Trophoblast cell (in vitro differentiated cells and primary cell): ENCODE data around the gene GPR35.
"Not testable (repeated sequence)": the region's sequence is repeated elsewhere in the genome, so short reads cannot be mapped to it uniquely, and the experiment has no call there.

Source experiments
- DNase-seq, 2 donors: peaks; one replicate each; pipeline ENCODE4 v3.0.0-alpha.2; 2016
- H2AFZ ChIP-seq: 2 replicates; pipeline ENCODE4 v1.6.1; 2013; ENCODE audit warnings: low read length, moderate library complexity, mild to moderate bottlenecking; ENCODE audit not compliant: insufficient read depth, poor library complexity
- H2AK5ac ChIP-seq: 2 replicates; pipeline ENCODE4 v1.6.1; 2013; ENCODE audit warnings: mild to moderate bottlenecking, low read length
- H2BK120ac ChIP-seq: 2 replicates; pipeline ENCODE4 v1.6.1; 2013; ENCODE audit warnings: low read length, mild to moderate bottlenecking, moderate library complexity; ENCODE audit not compliant: insufficient read depth, poor library complexity
- H2BK12ac ChIP-seq: 2 replicates; pipeline ENCODE4 v1.6.1; 2013; ENCODE audit warnings: mild to moderate bottlenecking, low read length, moderate library complexity
- H2BK5ac ChIP-seq: 2 replicates; pipeline ENCODE4 v1.6.1; 2013; ENCODE audit warnings: low read length, low read depth, moderate library complexity, mild to moderate bottlenecking; ENCODE audit not compliant: poor library complexity
- H3K14ac ChIP-seq: 2 replicates; pipeline ENCODE4 v1.6.1; 2013; ENCODE audit warnings: mild to moderate bottlenecking, low read length
- H3K18ac ChIP-seq: 2 replicates; pipeline ENCODE4 v1.6.1; 2013; ENCODE audit warnings: mild to moderate bottlenecking, low read length
- H3K23ac ChIP-seq: 2 replicates; pipeline ENCODE4 v1.6.1; 2013; ENCODE audit warnings: low read length
- H3K27ac ChIP-seq: 2 replicates; pipeline ENCODE4 v1.5.1; 2013; ENCODE audit warnings: low read depth, mild to moderate bottlenecking, inconsistent platforms, low read length, moderate library complexity
- H3K27me3 ChIP-seq: 2 replicates; pipeline ENCODE4 v1.6.1; 2013; ENCODE audit warnings: inconsistent platforms, mild to moderate bottlenecking, low read length, moderate library complexity; ENCODE audit not compliant: insufficient read depth
- H3K36me3 ChIP-seq, 2 experiments: 1 replicate in 1 of 2; 2 replicates in 1 of 2; pipeline ENCODE4 v1.6.1; 2013; ENCODE audit warnings: low read length in 2 of 2, mild to moderate bottlenecking in 2 of 2, moderate library complexity in 1 of 2; ENCODE audit not compliant: insufficient read depth in 2 of 2, control insufficient read depth in 1 of 2
- H3K4ac ChIP-seq: 2 replicates; pipeline ENCODE4 v1.6.1; 2013; ENCODE audit warnings: low read depth, mild to moderate bottlenecking, low read length, moderate library complexity
- H3K4me1 ChIP-seq, 2 experiments: 1 replicate in 1 of 2; 2 replicates in 1 of 2; pipeline ENCODE4 v1.6.1; 2013; ENCODE audit warnings: low read length in 2 of 2, mild to moderate bottlenecking in 2 of 2, moderate library complexity in 1 of 2; ENCODE audit not compliant: insufficient read depth in 2 of 2, control insufficient read depth in 1 of 2
- H3K4me2 ChIP-seq: 2 replicates; pipeline ENCODE4 v1.6.1; 2013; ENCODE audit warnings: inconsistent platforms, mild to moderate bottlenecking, low read length, moderate library complexity
- H3K4me3 ChIP-seq: 2 replicates; pipeline ENCODE4 v1.5.1; 2013; ENCODE audit warnings: mild to moderate bottlenecking, low read depth, low read length, inconsistent platforms
- H3K79me1 ChIP-seq: one replicate; pipeline ENCODE4 v1.6.1; 2013; ENCODE audit warnings: low read length
- H3K79me2 ChIP-seq: 2 replicates; pipeline ENCODE4 v1.6.1; 2013; ENCODE audit warnings: low read length, mild to moderate bottlenecking; ENCODE audit not compliant: control insufficient read depth, insufficient read depth, poor library complexity
- H3K9ac ChIP-seq: 2 replicates; pipeline ENCODE4 v1.6.1; 2013; ENCODE audit warnings: mild to moderate bottlenecking, low read length
- H3K9me3 ChIP-seq: 2 replicates; pipeline ENCODE4 v1.6.1; 2013; ENCODE audit warnings: low read depth, mild to moderate bottlenecking, control low read depth, inconsistent platforms, low read length; ENCODE audit not compliant: insufficient read depth
- H4K12ac ChIP-seq: 2 replicates; pipeline ENCODE4 v1.6.1; 2013; ENCODE audit warnings: low read depth, mild to moderate bottlenecking, low read length, moderate library complexity
- H4K8ac ChIP-seq: 2 replicates; pipeline ENCODE4 v1.6.1; 2013; ENCODE audit warnings: low read depth, mild to moderate bottlenecking, low read length, moderate library complexity
- H4K91ac ChIP-seq: one replicate; pipeline ENCODE4 v1.6.1; 2013; ENCODE audit warnings: low read depth, mild to moderate bottlenecking, low read length, moderate library complexity
- WGBS: extraction: QIAGEN DNeasy Blood & Tissue Kit; methylation state at CpG from one replicate; pipeline ENCODE4 v1.1.7; 2013; ENCODE audit warnings: missing lambda C conversion rate; ENCODE audit not compliant: insufficient read length, insufficient coverage; ENCODE audit errors: extremely low coverage; 5-methylcytosine and 5-hydroxymethylcytosine counted together

Gene GPR35

GRCh38 chr2:240651185-240651584, 25.9 kb downstream of the GPR35 start:
- WGBS: no CpG with 5 or more reads among the region's 3 CpGs

GRCh38 chr2:240655931-240656886, 30.9 kb downstream of the GPR35 start:
- Histone ChIP-seq H3K27me3 (no peaks in the 10 kb centered on the region), H2AK5ac (no peak overlapping the region), H3K23ac (no peak overlapping the region), H4K12ac (no peak overlapping the region), H3K4me2 (no peak overlapping the region), H3K9ac (no peak overlapping the region), H3K4me1 (no peaks in the 10 kb centered on the region), H3K36me3 (no peaks in the 10 kb centered on the region), H2BK12ac (no peak overlapping the region), H3K4me3 (peak overlapping the region; percentile 30), H4K8ac (no peak overlapping the region), H4K91ac (no peak overlapping the region), H3K4ac (no peak overlapping the region), H3K79me2 (no peaks in the 10 kb centered on the region), H3K14ac (no peak overlapping the region), H3K79me1 (no peaks in the 10 kb centered on the region), H2AFZ (no peak overlapping the region), H3K9me3 (peaks cover 2% of the 10 kb centered on the region), H3K27ac (no peak overlapping the region), H3K18ac (no peak overlapping the region), H2BK5ac (no peak overlapping the region), H2BK120ac (no peak overlapping the region)
- no CpG with 5 or more reads among the region's 10 CpGs for WGBS
- no peak for DNase-seq

More at GRCh38 chr2:240651185-240651584, 25.9 kb downstream of the GPR35 start:
- Histone ChIP-seq H3K4me2 (no peak overlapping the region), H3K36me3 (no peaks in the 10 kb centered on the region), H3K79me1 (no peaks in the 10 kb centered on the region), H4K8ac (no peak overlapping the region), H2BK120ac (no peak overlapping the region), H3K4me3 (no peak overlapping the region), H2AK5ac (no peak overlapping the region), H2AFZ (no peak overlapping the region), H3K79me2 (no peaks in the 10 kb centered on the region), H3K27ac (no peak overlapping the region), H3K23ac (no peak overlapping the region), H3K9ac (no peak overlapping the region), H2BK5ac (no peak overlapping the region), H3K9me3 (peaks cover 6% of the 10 kb centered on the region), H3K4ac (no peak overlapping the region), H2BK12ac (no peak overlapping the region), H3K4me1 (no peaks in the 10 kb centered on the region), H4K91ac (no peak overlapping the region), H4K12ac (no peak overlapping the region), H3K18ac (no peak overlapping the region), H3K27me3 (no peaks in the 10 kb centered on the region), H3K14ac (no peak overlapping the region)
- DNase-seq: no peak

GRCh38 chr2:240659883-240660282, 34.6 kb downstream of the GPR35 start:
- not testable (repeated sequence) for DNase-seq, H3K36me3 ChIP-seq, H3K27ac ChIP-seq, H2BK120ac ChIP-seq, H3K14ac ChIP-seq, H3K23ac ChIP-seq, H2BK5ac ChIP-seq, H3K9ac ChIP-seq, H4K12ac ChIP-seq, H4K8ac ChIP-seq, H3K4me2 ChIP-seq, H3K79me1 ChIP-seq, H3K79me2 ChIP-seq, H4K91ac ChIP-seq, H2AK5ac ChIP-seq, H3K4ac ChIP-seq, H3K18ac ChIP-seq, H2AFZ ChIP-seq, H3K9me3 ChIP-seq, H3K4me3 ChIP-seq, H2BK12ac ChIP-seq, H3K27me3 ChIP-seq, H3K4me1 ChIP-seq
- WGBS: no CpG with 5 or more reads among the region's 7 CpGs

GRCh38 chr2:240662681-240663080, 37.4 kb downstream of the GPR35 start:
- Histone ChIP-seq H3K27ac (no peak overlapping the region), H3K9ac (no peak overlapping the region), H2BK120ac (no peak overlapping the region), H2AK5ac (no peak overlapping the region), H2AFZ (no peak overlapping the region), H4K8ac (no peak overlapping the region), H3K79me1 (no peaks in the 10 kb centered on the region), H4K91ac (no peak overlapping the region), H2BK5ac (no peak overlapping the region), H3K9me3 (no peaks in the 10 kb centered on the region), H3K4me1 (no peaks in the 10 kb centered on the region), H3K4me3 (no peak overlapping the region), H3K23ac (no peak overlapping the region), H3K4me2 (no peak overlapping the region), H4K12ac (no peak overlapping the region), H2BK12ac (no peak overlapping the region), H3K4ac (no peak overlapping the region), H3K27me3 (no peaks in the 10 kb centered on the region), H3K36me3 (no peaks in the 10 kb centered on the region), H3K14ac (no peak overlapping the region), H3K18ac (no peak overlapping the region), H3K79me2 (no peaks in the 10 kb centered on the region)
- no peak for DNase-seq
- WGBS: no CpG with 5 or more reads among the region's 3 CpGs
